ENCODE results near the gene GPANK1. TPM values are rescaled to one million over a fixed set of nuclear protein-coding genes. Genes with fewer than 3 reads are reported as not detected.
A peak's percentile ranks its signal among the peaks of the same experiment; 100 is the strongest.

Gene GPANK1
- total and polyA plus RNA-seq, 2 of the 13 experiments (the other 11 are each of a cell fraction or from before 2014, with no cell fraction given): 15.4 to 22.8 TPM

DNA sequence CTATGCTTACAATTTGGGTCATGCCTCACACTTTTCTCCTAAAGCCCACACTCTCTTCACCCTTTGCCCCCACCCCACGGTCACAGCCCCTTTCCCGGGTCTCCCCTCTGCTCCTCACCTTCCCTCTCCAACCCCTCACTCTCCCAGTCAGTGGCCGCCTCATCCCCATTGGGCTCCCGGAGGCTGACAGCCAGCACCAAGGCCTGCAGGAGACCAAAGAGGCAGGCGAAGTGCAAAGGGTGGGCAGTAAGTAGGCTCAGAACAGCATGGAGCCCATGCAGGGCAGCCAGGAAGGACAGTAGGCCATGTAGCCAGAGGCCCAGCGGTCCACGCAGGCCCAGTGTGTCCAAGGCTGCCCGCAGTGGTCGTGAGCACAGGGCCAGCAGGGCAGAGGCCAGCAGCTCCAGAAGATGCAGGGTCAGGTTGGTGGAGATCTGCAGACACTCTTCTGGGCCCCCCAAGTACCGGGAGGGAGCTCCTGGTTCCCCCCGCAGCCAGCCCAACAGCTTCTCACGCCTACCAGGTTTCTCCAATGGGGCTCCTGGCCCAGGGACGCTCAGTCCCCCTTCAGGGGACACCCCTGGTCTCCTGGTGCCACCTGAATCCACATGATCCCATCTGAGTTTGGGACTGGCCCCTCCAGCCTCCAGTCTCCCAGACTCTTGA lies 5.7 kb downstream of the GPANK1 start (continued):
- peak; percentile 21; the same call in 1 of the 2 replicates for TF ChIP-seq ARID4A (CRISPR knock-in tag; IDR thresholded peaks at IDR 0.05; ENCODE audit: borderline replicate concordance)
- 0 out of 2 replicates have a peak, but pooled peaks have one; percentile 21 for TF ChIP-seq PCBP1 (IDR thresholded peaks at IDR 0.05; ENCODE audit: borderline replicate concordance, low read depth, low read length)
- TF ChIP-seq WIZ (CRISPR knock-in tag; IDR thresholded peaks at IDR 0.05): no peak
- TF ChIP-seq CHCHD3 (CRISPR knock-in tag; IDR thresholded peaks at IDR 0.05): 0 out of 2 replicates have a peak, but pooled peaks have one; percentile 27
- no peak for TF ChIP-seq MAZ (IDR thresholded peaks at IDR 0.05; ENCODE audit: borderline replicate concordance, low read depth, low read length)
- 0 out of 2 replicates have a peak, but pooled peaks have one; percentile 28 for TF ChIP-seq MAZ (CRISPR knock-in tag; IDR thresholded peaks at IDR 0.05; ENCODE audit: low read depth)
- TF ChIP-seq ZNF124 (CRISPR knock-in tag; IDR thresholded peaks at IDR 0.05): no peak
- TF ChIP-seq ATF2 (CRISPR knock-in tag; IDR thresholded peaks at IDR 0.05): no peak
- no peak for TF ChIP-seq CREM (IDR thresholded peaks at IDR 0.05)
- TF ChIP-seq CREM (CRISPR knock-in tag; IDR thresholded peaks at IDR 0.05): no peak
- peak; percentile 67 for TF ChIP-seq KDM5B (CRISPR knock-in tag; IDR thresholded peaks at IDR 0.05; ENCODE audit: borderline replicate concordance)
- TF ChIP-seq RBFOX2 (IDR thresholded peaks at IDR 0.05; ENCODE audit: low read depth, low read length): peak; percentile 84
- TF ChIP-seq, protein P1, sequence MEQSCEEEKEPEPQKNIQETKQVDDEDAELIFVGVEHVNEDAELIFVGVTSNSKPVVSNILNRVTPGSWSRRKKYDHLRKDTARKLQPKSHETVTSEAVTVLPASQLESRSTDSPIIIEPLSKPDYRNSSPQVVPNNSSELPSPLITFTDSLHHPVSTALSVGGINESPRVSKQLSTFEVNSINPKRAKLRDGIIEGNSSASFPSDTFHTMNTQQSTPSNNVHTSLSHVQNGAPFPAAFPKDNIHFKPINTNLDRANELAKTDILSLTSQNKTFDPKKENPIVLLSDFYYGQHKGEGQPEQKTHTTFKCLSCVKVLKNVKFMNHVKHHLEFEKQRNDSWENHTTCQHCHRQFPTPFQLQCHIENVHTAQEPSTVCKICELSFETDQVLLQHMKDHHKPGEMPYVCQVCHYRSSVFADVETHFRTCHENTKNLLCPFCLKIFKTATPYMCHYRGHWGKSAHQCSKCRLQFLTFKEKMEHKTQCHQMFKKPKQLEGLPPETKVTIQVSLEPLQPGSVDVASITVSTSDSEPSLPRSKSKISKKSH (CRISPR knock-in tag; IDR thresholded peaks at IDR 0.05; ENCODE audit: borderline replicate concordance): peak; percentile 17; the same call in 1 of the 2 replicates
- TF ChIP-seq ZNF30 (CRISPR knock-in tag; IDR thresholded peaks at IDR 0.05): peak; percentile 40; the same call in 1 of the 2 replicates
- TF ChIP-seq RORA (CRISPR knock-in tag; IDR thresholded peaks at IDR 0.05): no peak
- TF ChIP-seq JARID2 (CRISPR knock-in tag; IDR thresholded peaks at IDR 0.05; ENCODE audit: insufficient replicate concordance): no peak
- TF ChIP-seq ZNF567 (CRISPR knock-in tag; IDR thresholded peaks at IDR 0.05; ENCODE audit: borderline replicate concordance): no peak
- no peak; the same call in 1 of the 2 replicates for TF ChIP-seq ELF4 (CRISPR knock-in tag; IDR thresholded peaks at IDR 0.05; ENCODE audit: borderline replicate concordance)
- TF ChIP-seq GATAD2A (CRISPR knock-in tag; IDR thresholded peaks at IDR 0.05): no peak
- TF ChIP-seq ZNF263 (CRISPR knock-in tag; IDR thresholded peaks at IDR 0.05): no peak
- TF ChIP-seq, protein P2, sequence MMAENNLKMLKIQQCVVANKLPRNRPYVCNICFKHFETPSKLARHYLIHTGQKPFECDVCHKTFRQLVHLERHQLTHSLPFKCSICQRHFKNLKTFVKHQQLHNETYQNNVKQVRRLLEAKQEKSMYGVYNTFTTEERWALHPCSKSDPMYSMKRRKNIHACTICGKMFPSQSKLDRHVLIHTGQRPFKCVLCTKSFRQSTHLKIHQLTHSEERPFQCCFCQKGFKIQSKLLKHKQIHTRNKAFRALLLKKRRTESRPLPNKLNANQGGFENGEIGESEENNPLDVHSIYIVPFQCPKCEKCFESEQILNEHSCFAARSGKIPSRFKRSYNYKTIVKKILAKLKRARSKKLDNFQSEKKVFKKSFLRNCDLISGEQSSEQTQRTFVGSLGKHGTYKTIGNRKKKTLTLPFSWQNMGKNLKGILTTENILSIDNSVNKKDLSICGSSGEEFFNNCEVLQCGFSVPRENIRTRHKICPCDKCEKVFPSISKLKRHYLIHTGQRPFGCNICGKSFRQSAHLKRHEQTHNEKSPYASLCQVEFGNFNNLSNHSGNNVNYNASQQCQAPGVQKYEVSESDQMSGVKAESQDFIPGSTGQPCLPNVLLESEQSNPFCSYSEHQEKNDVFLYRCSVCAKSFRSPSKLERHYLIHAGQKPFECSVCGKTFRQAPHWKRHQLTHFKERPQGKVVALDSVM (CRISPR knock-in tag; IDR thresholded peaks at IDR 0.05): no peak

All from HepG2 (cell line).